ENCODE results near the gene ARHGDIA.

DNA sequence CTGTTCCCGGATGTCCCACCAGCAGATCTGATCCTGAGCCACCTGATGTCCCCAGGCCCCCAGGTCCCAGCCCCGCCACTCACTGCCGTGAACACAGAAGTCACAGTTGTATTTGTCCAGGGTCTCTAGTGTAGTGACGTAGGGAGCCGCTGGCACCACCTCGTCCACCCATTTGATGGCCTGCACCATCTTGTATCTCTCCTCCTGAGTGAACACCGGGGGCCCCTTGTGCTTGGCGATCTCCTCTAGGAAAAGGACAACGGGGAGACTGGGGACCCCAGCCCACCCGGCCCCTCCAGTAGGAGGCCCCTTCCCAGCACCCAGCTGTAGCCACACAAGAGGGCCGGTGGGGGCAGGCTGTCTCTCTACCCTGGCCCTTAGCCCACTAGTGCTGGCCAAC lies 37.7 kb upstream of the ARHGDIA start:
- TF ChIP-seq POLR2A (IDR thresholded peaks at IDR 0.05) (no peak), POLR2AphosphoS5 (IDR thresholded peaks at IDR 0.05) (no peak), EP300 (IDR thresholded peaks at IDR 0.05) (no peak)
- TF ChIP-seq, protein P1, sequence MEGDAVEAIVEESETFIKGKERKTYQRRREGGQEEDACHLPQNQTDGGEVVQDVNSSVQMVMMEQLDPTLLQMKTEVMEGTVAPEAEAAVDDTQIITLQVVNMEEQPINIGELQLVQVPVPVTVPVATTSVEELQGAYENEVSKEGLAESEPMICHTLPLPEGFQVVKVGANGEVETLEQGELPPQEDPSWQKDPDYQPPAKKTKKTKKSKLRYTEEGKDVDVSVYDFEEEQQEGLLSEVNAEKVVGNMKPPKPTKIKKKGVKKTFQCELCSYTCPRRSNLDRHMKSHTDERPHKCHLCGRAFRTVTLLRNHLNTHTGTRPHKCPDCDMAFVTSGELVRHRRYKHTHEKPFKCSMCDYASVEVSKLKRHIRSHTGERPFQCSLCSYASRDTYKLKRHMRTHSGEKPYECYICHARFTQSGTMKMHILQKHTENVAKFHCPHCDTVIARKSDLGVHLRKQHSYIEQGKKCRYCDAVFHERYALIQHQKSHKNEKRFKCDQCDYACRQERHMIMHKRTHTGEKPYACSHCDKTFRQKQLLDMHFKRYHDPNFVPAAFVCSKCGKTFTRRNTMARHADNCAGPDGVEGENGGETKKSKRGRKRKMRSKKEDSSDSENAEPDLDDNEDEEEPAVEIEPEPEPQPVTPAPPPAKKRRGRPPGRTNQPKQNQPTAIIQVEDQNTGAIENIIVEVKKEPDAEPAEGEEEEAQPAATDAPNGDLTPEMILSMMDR (IDR thresholded peaks at IDR 0.05), result no peak
